Measurements from ENCODE around the gene LMF1. TPM values are rescaled to one million over a fixed set of nuclear protein-coding genes. Genes with fewer than 3 reads are reported as not detected.

The LMF1 gene
- polyA plus RNA-seq, 1 donor from 2014 or later = 16.2 TPM

- H3K9ac ChIP-seq (ENCODE audit: low read length) = no peak overlapping the region
- H3K9me3 ChIP-seq (ENCODE audit: low read length) = peaks cover 26% of the 10 kb centered on the region
- no peaks in the 10 kb centered on the region for H3K36me3 ChIP-seq (ENCODE audit: insufficient read depth, low read length)
- H3K4me3 ChIP-seq (ENCODE audit: low read length) = no peak overlapping the region
- H3F3A ChIP-seq (ENCODE audit: insufficient read depth, low read length, poor library complexity, severe bottlenecking) = no peaks in the 10 kb centered on the region
- H4K20me1 ChIP-seq (ENCODE audit: insufficient read depth) = no peaks in the 10 kb centered on the region
- no peaks in the 10 kb centered on the region for H3K9me2 ChIP-seq (ENCODE audit: insufficient read depth, low read length)
- no peak overlapping the region for H2AFZ ChIP-seq (ENCODE audit: low read depth, low read length)
- no peaks in the 10 kb centered on the region for H3K27me3 ChIP-seq (ENCODE audit: insufficient read depth, low read depth, low read length)
- H3K79me2 ChIP-seq (replicated peaks; ENCODE audit: insufficient read depth, low read length) = no peaks in the 10 kb centered on the region
- H3K27ac ChIP-seq (ENCODE audit: low read length) = no peak overlapping the region
- TF ChIP-seq EZH2 (IDR thresholded peaks at IDR 0.05; ENCODE audit: borderline replicate concordance, insufficient read depth, low read length, poor library complexity, severe bottlenecking) = no peak
- no peak for TF ChIP-seq CTCF (IDR thresholded peaks at IDR 0.05; ENCODE audit: poor library complexity, severe bottlenecking)
- no peak for TF ChIP-seq MXI1 (conservative IDR thresholded peaks at IDR 0.05; ENCODE audit: poor library complexity, severe bottlenecking)
- no peak for TF ChIP-seq SMC3 (conservative IDR thresholded peaks at IDR 0.05; ENCODE audit: poor library complexity)
- TF ChIP-seq TAF1 (IDR thresholded peaks at IDR 0.05; ENCODE audit: low read depth) = no peak
- TF ChIP-seq EP300 (conservative IDR thresholded peaks at IDR 0.05; ENCODE audit: poor library complexity, severe bottlenecking) = no peak
- TF ChIP-seq POLR2AphosphoS5 (IDR thresholded peaks at IDR 0.05) = no peak
- TF ChIP-seq RAD21 (conservative IDR thresholded peaks at IDR 0.05) = no peak
- no peak for TF ChIP-seq REST (IDR thresholded peaks at IDR 0.05; ENCODE audit: borderline replicate concordance)
- H3K4me2 ChIP-seq (ENCODE audit: low read length) = no peak overlapping the region
Observed at GRCh38 chr16:848510-849253, 122.1 kb downstream of the LMF1 start.

GRCh38 chr16:847681-848445, 122.9 kb downstream of the LMF1 start:
- H3K4me2 ChIP-seq (ENCODE audit: low read length) = no peak overlapping the region
- H3K27ac ChIP-seq (ENCODE audit: low read length) = no peak overlapping the region
- H3K9me3 ChIP-seq (ENCODE audit: low read length) = peaks cover 26% of the 10 kb centered on the region
- no peaks in the 10 kb centered on the region for H3K79me2 ChIP-seq (replicated peaks; ENCODE audit: insufficient read depth, low read length)
- no peaks in the 10 kb centered on the region for H4K20me1 ChIP-seq (ENCODE audit: insufficient read depth)
- H3K9ac ChIP-seq (ENCODE audit: low read length) = no peak overlapping the region
- H2AFZ ChIP-seq (ENCODE audit: low read depth, low read length) = no peak overlapping the region
- H3K27me3 ChIP-seq (ENCODE audit: insufficient read depth, low read depth, low read length) = no peaks in the 10 kb centered on the region
- TF ChIP-seq EZH2 (IDR thresholded peaks at IDR 0.05; ENCODE audit: borderline replicate concordance, insufficient read depth, low read length, poor library complexity, severe bottlenecking) (no peak), SMC3 (conservative IDR thresholded peaks at IDR 0.05; ENCODE audit: poor library complexity) (no peak), TAF1 (IDR thresholded peaks at IDR 0.05; ENCODE audit: low read depth) (no peak), EP300 (conservative IDR thresholded peaks at IDR 0.05; ENCODE audit: poor library complexity, severe bottlenecking) (no peak), MXI1 (conservative IDR thresholded peaks at IDR 0.05; ENCODE audit: poor library complexity, severe bottlenecking) (no peak), REST (IDR thresholded peaks at IDR 0.05; ENCODE audit: borderline replicate concordance) (no peak), RAD21 (conservative IDR thresholded peaks at IDR 0.05) (no peak), POLR2AphosphoS5 (IDR thresholded peaks at IDR 0.05) (no peak), CTCF (IDR thresholded peaks at IDR 0.05; ENCODE audit: poor library complexity, severe bottlenecking) (no peak)
- H3K9me2 ChIP-seq (ENCODE audit: insufficient read depth, low read length) = no peaks in the 10 kb centered on the region
- H3K36me3 ChIP-seq (ENCODE audit: insufficient read depth, low read length) = no peaks in the 10 kb centered on the region
- H3K4me3 ChIP-seq (ENCODE audit: low read length) = no peak overlapping the region
- H3F3A ChIP-seq (ENCODE audit: insufficient read depth, low read length, poor library complexity, severe bottlenecking) = no peaks in the 10 kb centered on the region

All from neural cell (in vitro differentiated cells).